HepG2 (cell line): ENCODE measurements around the gene KTN1. TPM values are rescaled to one million over a fixed set of nuclear protein-coding genes. Genes with fewer than 3 reads are reported as not detected.
A peak's percentile ranks its signal among the peaks of the same experiment; 100 is the strongest.

ENCODE experiments used
- ELF1 ChIP-seq: sonication (generic); formaldehyde crosslinking; IDR thresholded peaks from 2 replicates; pipeline ENCODE4 v1.4.0; 2020; ENCODE audit warnings: missing genetic modification reagents
- GATAD1 ChIP-seq: IDR thresholded peaks from 2 replicates; pipeline ENCODE4 v1.6.1; 2016; ENCODE audit warnings: missing genetic modification reagents, missing compliant biosample characterization
- HOMEZ ChIP-seq: IDR thresholded peaks from 2 replicates; pipeline ENCODE4 v1.6.1; 2016; ENCODE audit warnings: low read depth
- IRF9 ChIP-seq: sonication (generic); formaldehyde crosslinking; IDR thresholded peaks from 2 replicates; pipeline ENCODE4 v1.8.0; 2022; ENCODE audit warnings: missing genetic modification reagents, mild to moderate bottlenecking, borderline replicate concordance
- KDM4B ChIP-seq: sonication (generic); formaldehyde crosslinking; IDR thresholded peaks from 2 replicates; pipeline ENCODE4 v1.4.0; 2020; ENCODE audit warnings: missing genetic modification reagents
- KLF12 ChIP-seq: sonication (generic); formaldehyde crosslinking; IDR thresholded peaks from 2 replicates; pipeline ENCODE4 v1.4.0; 2020; ENCODE audit warnings: missing genetic modification reagents, borderline replicate concordance
- KLF13 ChIP-seq: sonication (generic); formaldehyde crosslinking; IDR thresholded peaks from 2 replicates; pipeline ENCODE4 v1.4.0; 2020; ENCODE audit warnings: mild to moderate bottlenecking, missing genetic modification reagents
- KMT2A ChIP-seq: sonication (generic); formaldehyde crosslinking; IDR thresholded peaks from 2 replicates; pipeline ENCODE4 v1.4.0; 2020; ENCODE audit warnings: missing genetic modification reagents
- MLX ChIP-seq: IDR thresholded peaks from 2 replicates; pipeline ENCODE4 v1.6.1; 2016
- MTF1 ChIP-seq: sonication (generic); formaldehyde crosslinking; IDR thresholded peaks from 2 replicates; pipeline ENCODE4 v1.5.0; 2020; ENCODE audit warnings: missing genetic modification reagents
- NRL ChIP-seq: sonication (generic); formaldehyde crosslinking; IDR thresholded peaks from 2 replicates; pipeline ENCODE4 v1.5.0; 2020; ENCODE audit warnings: missing genetic modification reagents, mild to moderate bottlenecking, moderate library complexity, borderline replicate concordance
- PCBP1 ChIP-seq: fragments of 200-400 bp; formaldehyde crosslinking; IDR thresholded peaks from 2 replicates; pipeline ENCODE4 v1.6.1; 2017; ENCODE audit warnings: mild to moderate bottlenecking, low read depth, low read length, borderline replicate concordance
- POLR2AphosphoS5 ChIP-seq: IDR thresholded peaks from 2 replicates; pipeline ENCODE4 v1.6.1; 2012; ENCODE audit warnings: low read depth, low read length
- SRY ChIP-seq: sonication (generic); formaldehyde crosslinking; IDR thresholded peaks from 2 replicates; pipeline ENCODE4 v1.8.0; 2022; ENCODE audit warnings: mild to moderate bottlenecking, missing genetic modification reagents
- XBP1 ChIP-seq: sonication (generic); formaldehyde crosslinking; IDR thresholded peaks from 2 replicates; pipeline ENCODE4 v1.5.0; 2020; ENCODE audit warnings: missing genetic modification reagents
- XRCC5 ChIP-seq: fragments of 200-400 bp; formaldehyde crosslinking; optimal IDR thresholded peaks from 2 replicates; pipeline ENCODE3; 2017; ENCODE audit warnings: mild to moderate bottlenecking, low read length
- ZKSCAN5 ChIP-seq: sonication (generic); formaldehyde crosslinking; IDR thresholded peaks from 2 replicates; pipeline ENCODE4 v1.5.1; 2020; ENCODE audit warnings: mild to moderate bottlenecking, missing genetic modification reagents
- ZNF251 ChIP-seq: sonication (generic); formaldehyde crosslinking; IDR thresholded peaks from 2 replicates; pipeline ENCODE4 v1.9.0; 2021; ENCODE audit warnings: mild to moderate bottlenecking, missing genetic modification reagents
- ZNF326 ChIP-seq: sonication (generic); formaldehyde crosslinking; IDR thresholded peaks from 2 replicates; pipeline ENCODE4 v1.4.0; 2020; ENCODE audit warnings: missing genetic modification reagents, borderline replicate concordance
- ZNF430 ChIP-seq: sonication (generic); formaldehyde crosslinking; IDR thresholded peaks from 2 replicates; pipeline ENCODE4 v1.9.0; 2021; ENCODE audit warnings: mild to moderate bottlenecking, missing genetic modification reagents
- ZNF639 ChIP-seq: conservative IDR thresholded peaks from 2 replicates; pipeline ENCODE4 v1.6.1; 2018; ENCODE audit warnings: missing genetic modification reagents
- ZNF749 ChIP-seq: sonication (generic); formaldehyde crosslinking; IDR thresholded peaks from 2 replicates; pipeline ENCODE4 v1.8.0; 2022; ENCODE audit warnings: mild to moderate bottlenecking, missing genetic modification reagents, moderate library complexity, borderline replicate concordance
- ZNF780A ChIP-seq: sonication (generic); formaldehyde crosslinking; IDR thresholded peaks from 2 replicates; pipeline ENCODE4 v1.8.0; 2022; ENCODE audit warnings: mild to moderate bottlenecking, missing genetic modification reagents, moderate library complexity
- polyA plus RNA-seq, 8 experiments: library from polyadenylated mRNA; depleted of rRNA in 3 of 8; stranded (reverse) in 7 of 8; unstranded in 1 of 8; fragments of >200 nt; fragmentation: Illumina TruSeq in 4 of 8; extraction: Trizol in 4 of 8; gene quantifications; 2 replicates each; pipeline versions ENCODE4 v1.2.1 to v1.2.3, GENCODE V29; 2011 to 2016; ENCODE audit warnings: low read depth in 4 of 8, missing spikeins in 1 of 8, mixed read lengths in 1 of 8; ENCODE audit not compliant: insufficient read depth in 1 of 8
- total RNA-seq, 5 experiments: library from RNA; depleted of rRNA; stranded (reverse); fragments of >200 nt; fragmentation: Illumina TruSeq; extraction: Trizol; gene quantifications; 2 replicates each; pipeline ENCODE4 v1.2.3, GENCODE V29; 2016; ENCODE audit warnings: low read depth in 1 of 5
- TF ChIP-seq, protein P1 (sequence below): sonication (generic); formaldehyde crosslinking; IDR thresholded peaks from 2 replicates; pipeline ENCODE4 v1.8.0; 2022; ENCODE audit warnings: mild to moderate bottlenecking, missing genetic modification reagents, borderline replicate concordance
- TF ChIP-seq, protein P2 (sequence below): sonication (generic); formaldehyde crosslinking; IDR thresholded peaks from 2 replicates; pipeline ENCODE4 v1.4.0; 2020; ENCODE audit warnings: mild to moderate bottlenecking, low read depth, missing genetic modification reagents

Gene KTN1
- total and polyA plus RNA-seq, 2 of the 13 experiments (the other 11 are each of a cell fraction or from before 2014, with no cell fraction given): 60.6 to 169 TPM

- 0 out of 2 replicates have a peak, but pooled peaks have one; percentile 36 for TF ChIP-seq ZNF639 (CRISPR knock-in tag)
- peak; percentile 64 for TF ChIP-seq XRCC5
- no peak for TF ChIP-seq SRY (CRISPR knock-in tag)
- TF ChIP-seq ZNF749 (CRISPR knock-in tag): no peak
- TF ChIP-seq ZNF430 (CRISPR knock-in tag): 0 out of 2 replicates have a peak, but pooled peaks have one; percentile 70
- TF ChIP-seq ZNF251: no peak
- TF ChIP-seq NRL (CRISPR knock-in tag): no peak
- TF ChIP-seq KLF13: no peak
- TF ChIP-seq, protein P1, sequence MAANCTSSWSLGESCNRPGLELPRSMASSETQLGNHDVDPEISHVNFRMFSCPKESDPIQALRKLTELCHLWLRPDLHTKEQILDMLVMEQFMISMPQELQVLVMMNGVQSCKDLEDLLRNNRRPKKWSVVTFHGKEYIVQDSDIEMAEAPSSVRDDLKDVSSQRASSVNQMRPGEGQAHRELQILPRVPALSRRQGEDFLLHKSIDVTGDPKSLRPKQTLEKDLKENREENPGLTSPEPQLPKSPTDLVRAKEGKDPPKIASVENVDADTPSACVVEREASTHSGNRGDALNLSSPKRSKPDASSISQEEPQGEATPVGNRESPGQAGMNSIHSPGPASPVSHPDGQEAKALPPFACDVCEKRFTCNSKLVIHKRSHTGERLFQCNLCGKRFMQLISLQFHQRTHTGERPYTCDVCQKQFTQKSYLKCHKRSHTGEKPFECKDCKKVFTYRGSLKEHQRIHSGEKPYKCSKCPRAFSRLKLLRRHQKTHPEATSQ (CRISPR knock-in tag): peak; percentile 94; the same call in 1 of the 2 replicates
- TF ChIP-seq ZNF780A (CRISPR knock-in tag): no peak
- TF ChIP-seq XBP1: no peak
- TF ChIP-seq, protein P2, sequence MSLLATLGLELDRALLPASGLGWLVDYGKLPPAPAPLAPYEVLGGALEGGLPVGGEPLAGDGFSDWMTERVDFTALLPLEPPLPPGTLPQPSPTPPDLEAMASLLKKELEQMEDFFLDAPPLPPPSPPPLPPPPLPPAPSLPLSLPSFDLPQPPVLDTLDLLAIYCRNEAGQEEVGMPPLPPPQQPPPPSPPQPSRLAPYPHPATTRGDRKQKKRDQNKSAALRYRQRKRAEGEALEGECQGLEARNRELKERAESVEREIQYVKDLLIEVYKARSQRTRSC (CRISPR knock-in tag): no peak
- TF ChIP-seq ZNF326 (CRISPR knock-in tag): no peak
- no peak for TF ChIP-seq KDM4B (CRISPR knock-in tag)
- no peak for TF ChIP-seq MLX
- peak; percentile 48; the same call in 1 of the 2 replicates for TF ChIP-seq GATAD1 (CRISPR knock-in tag)
- TF ChIP-seq IRF9 (CRISPR knock-in tag): no peak
- no peak; the same call in 1 of the 2 replicates for TF ChIP-seq ELF1 (CRISPR knock-in tag)
- TF ChIP-seq MTF1: no peak
- TF ChIP-seq KLF12 (CRISPR knock-in tag): peak; percentile 64; the same call in 1 of the 2 replicates
- TF ChIP-seq KMT2A (CRISPR knock-in tag): peak; percentile 85
- TF ChIP-seq ZKSCAN5 (CRISPR knock-in tag): no peak
- no peak for TF ChIP-seq POLR2AphosphoS5
- TF ChIP-seq PCBP1: no peak
- peak; percentile 95 for TF ChIP-seq HOMEZ (CRISPR knock-in tag)
These were observed 19.4 kb downstream of the KTN1 start (continued) for GRCh38 chr14:55599250-55599879.
